Pancreas (tissue), 10 donors: ENCODE measurements around the gene SDS. TPM values are rescaled to one million over a fixed set of nuclear protein-coding genes. Genes with fewer than 3 reads are reported as not detected.

Experiments
- ATAC-seq, 4 donors: fragments of 200-7000 bp; cut with Tn5 transposase; one replicate each; pipeline versions ENCODE4 v1.8.0 to v1.9.1; 2020; ENCODE audit warnings: mild to moderate bottlenecking in 4 of 4, moderate library complexity in 4 of 4
- DNase-seq, 6 donors: peaks; one replicate each; pipeline ENCODE4 v3.0.0-alpha.2; 2020
- FAIRE-seq: peaks from 2 replicates; lab custom pipeline; 2012; peaks lifted over from hg19 to GRCh38; lab: Jason Lieb, UNC
- H3K27ac ChIP-seq, 4 donors: fragments of 200-600 bp; sonication (generic); 1 replicate in 3 of 4; 2 replicates in 1 of 4; pipeline versions ENCODE4 v1.5.0 to v1.8.0; 2020
- H3K27me3 ChIP-seq, 4 donors: fragments of 200-600 bp; one replicate each; pipeline ENCODE4 v1.8.0; 2021
- H3K36me3 ChIP-seq, 3 donors: fragments of 200-600 bp; sonication (generic) in 1 of 3; one replicate each; pipeline versions ENCODE4 v1.5.0 to v1.8.0; 2020 to 2021
- H3K4me1 ChIP-seq, 3 donors: fragments of 200-600 bp; one replicate each; pipeline ENCODE4 v1.8.0; 2021
- H3K4me3 ChIP-seq, 4 donors: fragments of 200-600 bp; sonication (generic) in 2 of 4; one replicate each; pipeline versions ENCODE4 v1.5.0 to v1.8.0; 2020 to 2021
- H3K9me3 ChIP-seq, 4 donors: fragments of 200-600 bp; one replicate each; pipeline ENCODE4 v1.8.0; 2021
- WGBS, 2 donors: extraction: QIAGEN DNeasy Blood & Tissue Kit; methylation state at CpG; one replicate each; pipeline ENCODE4 v1.1.7; 2013; 5-methylcytosine and 5-hydroxymethylcytosine counted together
- intact Hi-C, 3 donors: fragments of 100-400 bp; cut with DNase I; formaldehyde crosslinking; loops; one replicate each; pipeline versions ENCODE4 v1.11.1 to v1.14.2; 2022
- polyA plus RNA-seq, 2 donors: library from polyadenylated mRNA; stranded (reverse); fragments of 200-250 nt; gene quantifications; one replicate each; pipeline ENCODE4 v1.2.3, GENCODE V29; 2013
- total RNA-seq, 6 donors: library from RNA; stranded (reverse); fragmentation: NEBNext Ultra II Directional in 4 of 6; extraction: Animal tissue kit (Norgen Biotek cat#: 25700) in 4 of 6; gene quantifications; one replicate each; pipeline versions ENCODE4 v1.2.1 to v1.2.4, GENCODE V29; 2021 to 2023
- TF ChIP-seq, protein P1 (sequence below), 4 donors: fragments of 200-600 bp; sonication (generic) in 3 of 4; IDR thresholded peaks; one replicate each; pipeline versions ENCODE4 v1.5.0 to v1.8.0; 2021; ENCODE audit warnings: antibody characterized with exemption in 4 of 4
- donor health status: healthy with polysubstance abuse.
- donor health status: DM: no; HTN: no; CAD: no; lungs with moderate emphysema.
- donor health status: DM: no; HTN: no; CAD: no.
- donor health status: control.
- donor health status: control.
- donor health status: Bipolar disorder and iron deficiency.
- donor health status: DM: yes; HTN: yes; CAD: no.
- donor health status: DM: no; HTN: no; CAD: no.
- donor health status: DM: no; HTN: no; CAD: no.
- donor health status: DM: yes; HTN: yes; CAD: no.

SDS gene
- total and polyA plus RNA-seq, 8 donors = 0.14 to 3.4 (median 0.39) TPM; not detected in 2

DNA sequence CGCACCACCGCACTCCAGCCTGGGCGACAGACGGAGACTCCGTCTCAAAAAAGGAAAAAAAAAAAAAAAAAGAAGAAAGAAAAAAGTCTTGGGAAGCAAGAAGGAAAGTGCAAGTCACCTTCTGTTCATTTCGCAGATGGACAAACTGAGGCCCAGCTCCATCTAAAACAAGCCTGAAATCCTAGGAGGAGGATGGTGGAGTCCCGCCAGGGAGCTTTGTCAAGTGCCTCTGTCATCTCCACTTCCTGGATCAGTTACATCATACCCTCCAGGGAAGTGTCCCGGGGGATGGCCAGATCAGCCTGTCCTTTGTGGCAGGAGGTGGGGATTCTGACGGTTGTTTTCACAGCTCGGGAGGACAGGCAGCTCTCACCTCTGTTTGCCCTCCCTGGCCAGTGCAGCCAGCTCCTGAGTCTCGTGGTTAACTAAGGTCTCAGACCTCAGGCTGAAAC lies 9.8 kb upstream of the SDS start:
- no peaks in the 10 kb centered on the region for H3K9me3 ChIP-seq
- FAIRE-seq (no peak), DNase-seq (no peak), ATAC-seq (peak in 3 of 4 donors; percentile 9 to 10 (median 9))
- intact Hi-C loops = no loop called here
- H3K4me3 ChIP-seq = no peak overlapping the region
- TF ChIP-seq, protein P1, sequence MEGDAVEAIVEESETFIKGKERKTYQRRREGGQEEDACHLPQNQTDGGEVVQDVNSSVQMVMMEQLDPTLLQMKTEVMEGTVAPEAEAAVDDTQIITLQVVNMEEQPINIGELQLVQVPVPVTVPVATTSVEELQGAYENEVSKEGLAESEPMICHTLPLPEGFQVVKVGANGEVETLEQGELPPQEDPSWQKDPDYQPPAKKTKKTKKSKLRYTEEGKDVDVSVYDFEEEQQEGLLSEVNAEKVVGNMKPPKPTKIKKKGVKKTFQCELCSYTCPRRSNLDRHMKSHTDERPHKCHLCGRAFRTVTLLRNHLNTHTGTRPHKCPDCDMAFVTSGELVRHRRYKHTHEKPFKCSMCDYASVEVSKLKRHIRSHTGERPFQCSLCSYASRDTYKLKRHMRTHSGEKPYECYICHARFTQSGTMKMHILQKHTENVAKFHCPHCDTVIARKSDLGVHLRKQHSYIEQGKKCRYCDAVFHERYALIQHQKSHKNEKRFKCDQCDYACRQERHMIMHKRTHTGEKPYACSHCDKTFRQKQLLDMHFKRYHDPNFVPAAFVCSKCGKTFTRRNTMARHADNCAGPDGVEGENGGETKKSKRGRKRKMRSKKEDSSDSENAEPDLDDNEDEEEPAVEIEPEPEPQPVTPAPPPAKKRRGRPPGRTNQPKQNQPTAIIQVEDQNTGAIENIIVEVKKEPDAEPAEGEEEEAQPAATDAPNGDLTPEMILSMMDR (IDR thresholded peaks at IDR 0.05) = no peak
- 65 to 71% methylated on average over 11 of the region's 11 CpGs for WGBS, 2 donors
- H3K27me3 ChIP-seq = no peaks in the 10 kb centered on the region
- no peaks in the 10 kb centered on the region for H3K36me3 ChIP-seq
- H3K27ac ChIP-seq = no peak overlapping the region
- H3K4me1 ChIP-seq = peaks cover 0 to 2% (median 0%) of the 10 kb centered on the region in 3 donors

DNA sequence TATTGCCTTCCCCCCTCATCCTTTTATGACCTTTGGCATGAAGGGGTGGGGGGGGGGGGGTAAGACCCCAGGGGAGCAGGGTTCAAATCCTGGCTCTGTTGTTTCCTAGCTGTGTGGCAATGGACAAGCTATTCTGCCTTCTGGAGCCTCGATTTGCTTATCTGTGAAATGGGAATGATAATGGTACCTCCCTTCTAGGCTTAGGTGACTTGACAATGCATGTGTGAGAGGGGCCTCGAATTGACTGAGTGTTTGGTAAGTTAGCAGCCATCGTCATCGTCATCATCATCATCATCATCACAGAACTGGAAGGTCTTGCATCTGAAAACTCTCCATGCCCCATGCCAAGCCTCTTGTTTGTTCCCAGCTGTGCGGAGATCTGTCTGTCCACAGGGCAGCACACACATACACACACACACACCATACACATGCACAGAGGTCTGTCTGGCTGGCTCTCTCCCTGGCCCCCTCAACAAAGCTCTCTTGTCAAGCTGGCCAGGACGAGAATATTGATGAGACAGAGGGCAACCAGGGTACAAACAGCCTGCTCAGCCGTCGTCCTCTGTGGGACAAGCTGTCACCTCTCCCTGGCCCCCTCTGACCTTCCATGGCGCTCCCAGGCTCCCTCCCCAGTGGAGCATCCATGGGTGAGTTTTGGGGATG lies 5.9 kb upstream of the SDS start:
- ATAC-seq (no peak), DNase-seq (no peak), FAIRE-seq (no peak)
- H3K27ac ChIP-seq = no peak overlapping the region
- intact Hi-C loops = no loop called here
- no peaks in the 10 kb centered on the region for H3K4me1 ChIP-seq
- TF ChIP-seq, protein P1 (IDR thresholded peaks at IDR 0.05) = no peak
- H3K4me3 ChIP-seq = no peak overlapping the region
- 42 to 51% methylated on average over 9 of the region's 9 CpGs for WGBS, 2 donors
- H3K36me3 ChIP-seq = no peaks in the 10 kb centered on the region
- H3K9me3 ChIP-seq = no peaks in the 10 kb centered on the region
- H3K27me3 ChIP-seq = no peaks in the 10 kb centered on the region

DNA sequence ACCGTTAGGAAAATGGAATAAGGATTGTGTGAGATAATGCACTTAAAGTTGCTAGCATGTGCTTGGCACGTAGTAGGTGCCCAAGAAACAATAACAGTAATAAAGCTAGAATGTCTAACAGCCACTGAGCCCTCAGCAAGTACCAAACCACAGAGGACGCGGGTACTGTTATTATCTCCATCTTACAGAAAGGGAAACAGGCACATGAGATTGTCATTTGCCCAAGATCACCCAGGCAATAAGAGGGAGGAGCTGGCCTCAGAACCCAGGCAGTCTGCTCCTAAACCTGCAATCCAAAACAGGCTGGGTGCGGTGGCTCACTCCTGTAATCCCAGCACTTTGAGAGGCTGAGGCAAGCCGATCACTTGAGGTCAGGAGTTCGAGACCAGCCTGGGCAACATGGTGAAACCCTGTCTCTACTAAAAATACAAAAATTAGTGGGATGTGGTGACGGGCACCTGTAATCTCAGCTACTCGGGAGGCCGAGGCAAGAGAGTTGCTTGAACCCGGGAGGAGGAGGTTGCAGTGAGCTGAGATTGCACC lies 5.1 kb upstream of the SDS start:
- FAIRE-seq (no peak), DNase-seq (no peak), ATAC-seq (no peak)
- Histone ChIP-seq H3K27me3 (no peaks in the 10 kb centered on the region), H3K36me3 (no peaks in the 10 kb centered on the region), H3K4me1 (peaks cover 0 to 4% (median 0%) of the 10 kb centered on the region in 3 donors), H3K9me3 (no peaks in the 10 kb centered on the region), H3K27ac (no peak overlapping the region), H3K4me3 (no peak overlapping the region)
- WGBS, 2 donors = 73 to 88% methylated on average over 11 of the region's 11 CpGs
- TF ChIP-seq, protein P1 (IDR thresholded peaks at IDR 0.05) = no peak
- intact Hi-C loops = no loop called here

DNA sequence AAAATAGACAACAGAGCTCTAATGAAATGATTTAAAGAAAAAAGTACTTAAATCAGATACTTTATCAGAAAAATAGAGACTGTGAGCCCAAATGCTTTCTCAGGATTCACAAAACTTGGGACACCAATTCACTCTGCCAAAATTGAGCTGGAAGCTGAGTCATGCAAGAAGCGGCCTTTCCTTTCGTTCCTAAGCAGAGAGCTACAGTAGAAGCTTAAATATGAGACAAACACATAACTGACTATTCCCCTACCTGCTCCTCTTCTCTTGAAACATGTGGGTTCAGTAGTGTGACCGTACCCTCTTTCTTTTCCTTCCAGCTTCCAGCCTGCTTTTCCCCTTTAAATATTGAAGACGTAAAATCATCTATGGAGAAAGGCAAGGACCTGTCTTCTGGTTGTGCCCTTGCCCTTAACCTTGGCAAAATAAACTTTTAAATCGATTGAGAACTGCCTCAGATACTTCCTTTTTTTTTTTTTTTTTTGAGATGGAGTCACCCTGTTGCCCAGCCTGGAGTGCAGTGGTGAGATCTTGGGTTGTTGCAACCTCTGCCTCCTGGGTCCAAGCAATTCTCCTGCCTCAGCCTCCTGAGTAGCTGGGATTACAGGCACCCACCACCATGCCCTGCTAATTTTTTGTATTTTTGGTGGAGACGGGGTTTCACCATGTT lies 4.4 kb upstream of the SDS start:
- Histone ChIP-seq H3K27me3 (no peaks in the 10 kb centered on the region), H3K27ac (no peak overlapping the region), H3K36me3 (no peaks in the 10 kb centered on the region), H3K9me3 (no peaks in the 10 kb centered on the region), H3K4me3 (no peak overlapping the region), H3K4me1 (peaks cover 0 to 4% (median 0%) of the 10 kb centered on the region in 3 donors)
- TF ChIP-seq, protein P1 (IDR thresholded peaks at IDR 0.05) = no peak
- WGBS, 2 donors = 76 to 80% methylated on average over 6 of the region's 6 CpGs
- DNase-seq = no peak
- intact Hi-C loops = no loop called here
- FAIRE-seq = no peak
- ATAC-seq = no peak
